Naive B cell (primary cell): ENCODE results near the gene ARPC5L. TPM values are rescaled to one million over a fixed set of nuclear protein-coding genes. Genes with fewer than 3 reads are reported as not detected.
"Not testable (repeated sequence)": the region's sequence is repeated elsewhere in the genome, so short reads cannot be mapped to it uniquely, and the experiment has no call there.

ENCODE experiments used
- ATAC-seq, 2 donors: fragments of 150-1000 bp; cut with Tn5 transposase; 2 replicates each; pipeline ENCODE4 v1.10.0; 2021; ENCODE audit warnings: low read depth in 2 of 2, mild to moderate bottlenecking in 2 of 2, moderate library complexity in 2 of 2
- DNase-seq: peaks from one replicate; pipeline ENCODE4 v3.0.0; 2022
- H3K27ac Mint-ChIP-seq, 6 donors: one replicate each; pipeline ENCODE4 v1.8.0; 2020 to 2022; ENCODE audit warnings: mild to moderate bottlenecking in 6 of 6, mixed read lengths in 6 of 6, moderate library complexity in 5 of 6, inconsistent platforms in 2 of 6
- H3K27me3 Mint-ChIP-seq, 3 donors: one replicate each; pipeline ENCODE4 v1.8.0; 2021 to 2022; ENCODE audit warnings: mixed read lengths in 3 of 3, mild to moderate bottlenecking in 1 of 3
- H3K36me3 Mint-ChIP-seq, 2 donors: one replicate each; pipeline ENCODE4 v1.8.0; 2020 to 2022; ENCODE audit warnings: mixed read lengths in 2 of 2, inconsistent platforms in 1 of 2, mild to moderate bottlenecking in 1 of 2
- H3K4me1 Mint-ChIP-seq, 3 donors: one replicate each; pipeline ENCODE4 v1.8.0; 2020 to 2022; ENCODE audit warnings: mixed read lengths in 3 of 3, inconsistent platforms in 1 of 3, mild to moderate bottlenecking in 1 of 3, moderate library complexity in 1 of 3
- H3K4me3 Mint-ChIP-seq, 8 donors: one replicate each; pipeline ENCODE4 v1.8.0; 2020 to 2022; ENCODE audit warnings: mild to moderate bottlenecking in 8 of 8, mixed read lengths in 8 of 8, moderate library complexity in 8 of 8, inconsistent platforms in 2 of 8
- H3K9me3 Mint-ChIP-seq, 7 donors: one replicate each; pipeline ENCODE4 v1.8.0; 2020 to 2022; ENCODE audit warnings: mixed read lengths in 7 of 7, mild to moderate bottlenecking in 5 of 7, inconsistent platforms in 2 of 7, moderate library complexity in 1 of 7
- polyA plus RNA-seq, 6 donors: library from polyadenylated mRNA; unstranded; fragments of 300-500 nt; fragmentation: Illumina TruSeq; gene quantifications; one replicate each; pipeline ENCODE4 v1.2.3, GENCODE V29; 2021; ENCODE audit warnings: low read depth in 6 of 6

The ARPC5L gene
- polyA plus RNA-seq, 6 donors from 2014 or later: 44.1 to 71.6 (median 58.0) TPM

DNA sequence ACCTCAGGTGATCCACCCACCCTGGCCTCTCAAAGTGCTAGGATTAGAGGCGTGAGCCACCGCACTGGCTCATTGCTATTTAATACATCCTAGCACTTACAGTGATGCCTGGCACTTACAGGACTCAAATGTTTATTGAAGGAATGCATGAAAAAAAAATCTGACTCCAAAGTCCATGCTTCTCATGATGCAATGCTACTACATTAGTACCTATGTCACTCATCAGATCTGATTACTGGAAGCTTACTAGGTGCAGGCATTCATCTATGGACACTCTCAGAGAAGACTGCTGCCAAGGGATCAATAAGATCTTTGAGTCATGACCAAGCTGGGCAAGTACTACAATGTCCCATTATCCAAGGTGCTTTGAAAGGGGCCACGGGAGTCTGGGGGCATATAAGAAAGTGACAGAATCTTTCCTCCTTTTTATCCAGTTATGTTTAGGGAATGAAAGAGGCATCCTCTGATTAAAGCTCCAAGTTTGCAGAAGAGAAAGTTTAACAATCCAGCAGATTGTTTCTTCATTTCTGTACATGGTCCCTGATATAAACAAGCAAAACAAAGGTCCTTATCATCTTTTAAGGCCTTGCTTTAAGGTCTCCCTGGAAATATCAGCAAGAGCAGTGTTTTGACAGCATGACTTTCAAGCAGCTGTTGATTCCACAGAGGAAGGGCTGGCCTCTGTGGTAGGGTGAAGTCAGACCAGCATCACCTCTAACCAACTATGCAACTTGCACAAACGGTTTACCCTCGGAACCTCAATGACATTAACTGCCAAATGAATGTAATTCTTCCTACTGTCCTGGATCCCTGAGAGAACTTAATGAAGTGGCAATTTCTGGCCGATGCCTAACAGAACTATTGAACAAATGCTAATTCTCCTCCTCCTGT, 35.9 kb downstream of the ARPC5L start:
- ATAC-seq (no peak), DNase-seq (no peak)
- Mint-ChIP-seq H3K36me3 (peaks cover 11 to 35% of the 10 kb centered on the region in 2 donors), H3K27ac (no peak overlapping the region), H3K27me3 (no peaks in the 10 kb centered on the region), H3K4me1 (peaks cover 13 to 16% (median 15%) of the 10 kb centered on the region in 3 donors), H3K9me3 (no peaks in the 10 kb centered on the region), H3K4me3 (no peak overlapping the region)

DNA sequence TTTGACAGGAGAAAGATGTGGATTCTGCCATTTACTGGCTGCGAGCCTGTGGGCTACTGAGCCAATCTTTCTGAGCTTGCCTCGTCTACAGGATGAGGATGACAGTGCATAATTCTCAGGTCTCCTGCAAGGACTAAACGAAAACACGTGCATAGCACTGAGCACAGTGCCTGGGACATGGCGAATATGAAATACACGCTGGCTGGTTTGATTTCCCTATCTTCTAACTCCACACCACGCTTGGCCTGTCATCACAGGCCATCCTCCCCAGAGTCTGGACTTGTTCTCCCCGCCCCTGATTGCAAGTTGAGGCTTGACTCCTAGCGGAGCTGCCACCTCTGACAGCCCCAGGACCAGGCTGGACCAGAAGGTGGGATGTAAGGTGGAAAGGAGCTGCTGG, 37.9 kb downstream of the ARPC5L start:
- Mint-ChIP-seq H3K9me3 (no peaks in the 10 kb centered on the region), H3K36me3 (peaks cover 15 to 26% of the 10 kb centered on the region in 2 donors), H3K4me1 (peaks cover 10 to 16% (median 11%) of the 10 kb centered on the region in 3 donors), H3K27ac (peak overlapping the region in 1 of 6 donors; percentile 41), H3K27me3 (no peaks in the 10 kb centered on the region), H3K4me3 (peak overlapping the region in 1 of 8 donors; percentile 10)
- DNase-seq (no peak), ATAC-seq (no peak)

DNA sequence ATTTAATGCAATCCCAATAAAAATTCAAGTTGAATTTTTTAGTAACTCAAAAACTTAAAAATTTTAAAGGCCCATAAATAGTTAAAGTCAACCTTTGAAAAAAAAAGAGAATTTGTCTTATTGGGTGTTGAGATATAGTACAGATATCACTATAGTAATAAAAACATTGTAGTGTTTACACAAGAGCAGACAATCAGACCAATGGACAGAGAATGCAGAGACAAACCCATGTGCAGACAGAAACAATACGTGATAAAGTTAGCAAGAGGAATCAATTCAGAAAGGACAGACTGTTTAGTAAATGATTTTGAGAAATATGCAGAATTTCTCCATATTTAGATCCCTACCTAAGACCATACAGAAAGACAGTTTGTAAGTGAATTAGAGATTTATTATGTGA, 45.0 kb downstream of the ARPC5L start:
- ATAC-seq (no peak), DNase-seq (no peak)
- H3K27ac Mint-ChIP-seq: no peak overlapping the region
- no peak overlapping the region for H3K4me3 Mint-ChIP-seq
- no peaks in the 10 kb centered on the region for H3K9me3 Mint-ChIP-seq
- H3K36me3 Mint-ChIP-seq: peaks cover 21 to 22% of the 10 kb centered on the region in 2 donors
- no peaks in the 10 kb centered on the region for H3K27me3 Mint-ChIP-seq
- peaks cover 0 to 4% (median 0%) of the 10 kb centered on the region in 3 donors for H3K4me1 Mint-ChIP-seq

DNA sequence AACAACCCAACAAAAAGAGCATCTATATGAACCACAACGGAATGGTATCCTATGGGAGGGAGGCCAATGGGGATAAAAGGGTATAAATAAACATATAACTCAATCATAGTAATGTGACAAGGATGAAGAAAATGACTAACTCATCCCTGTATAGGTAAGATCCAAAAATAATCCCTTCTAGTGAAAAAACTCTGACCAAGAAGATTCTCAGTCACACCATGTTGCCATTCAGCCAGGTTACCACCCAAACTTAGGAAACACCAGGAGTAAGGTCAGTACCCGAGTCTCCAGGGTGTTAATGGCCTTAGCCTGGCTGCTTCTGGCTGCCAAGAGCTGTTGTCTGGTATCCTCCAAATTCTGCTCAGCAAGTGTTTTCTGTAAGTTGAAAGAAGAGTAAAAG, 46.2 kb downstream of the ARPC5L start:
- Mint-ChIP-seq H3K4me1 (peaks cover 0 to 4% (median 0%) of the 10 kb centered on the region in 3 donors), H3K4me3 (no peak overlapping the region), H3K36me3 (peaks cover 22% of the 10 kb centered on the region in 2 donors), H3K9me3 (no peaks in the 10 kb centered on the region), H3K27ac (peak overlapping the region in 4 of 6 donors; percentile 22 to 48 (median 36)), H3K27me3 (no peaks in the 10 kb centered on the region)
- no peak for DNase-seq
- ATAC-seq: no peak

DNA sequence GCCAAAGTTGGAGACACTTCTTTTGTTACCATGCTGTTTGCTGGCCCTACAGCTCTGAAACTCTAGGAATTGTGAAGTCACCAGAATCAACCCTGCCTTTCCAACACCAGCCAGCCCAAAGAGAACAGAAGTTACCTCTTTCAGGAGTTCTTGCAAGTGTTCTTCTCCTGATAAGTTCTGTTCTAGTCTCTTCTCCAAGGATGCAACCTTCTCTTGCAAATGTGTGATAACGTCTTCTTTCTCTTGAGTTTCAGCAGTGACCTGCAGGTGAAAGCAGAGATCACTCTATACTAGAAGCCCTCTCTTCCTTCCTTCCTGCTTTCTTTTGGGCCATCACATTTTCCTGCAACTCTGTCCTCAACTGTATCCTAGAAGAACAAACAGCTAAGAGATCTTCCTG, 49.8 kb downstream of the ARPC5L start:
- no peaks in the 10 kb centered on the region for H3K9me3 Mint-ChIP-seq
- H3K27ac Mint-ChIP-seq: peak overlapping the region in 1 of 6 donors; percentile 69
- H3K27me3 Mint-ChIP-seq: no peaks in the 10 kb centered on the region
- H3K4me1 Mint-ChIP-seq: no peaks in the 10 kb centered on the region
- ATAC-seq (no peak), DNase-seq (no peak)
- peaks cover 23 to 28% of the 10 kb centered on the region in 2 donors for H3K36me3 Mint-ChIP-seq
- no peak overlapping the region for H3K4me3 Mint-ChIP-seq

DNA sequence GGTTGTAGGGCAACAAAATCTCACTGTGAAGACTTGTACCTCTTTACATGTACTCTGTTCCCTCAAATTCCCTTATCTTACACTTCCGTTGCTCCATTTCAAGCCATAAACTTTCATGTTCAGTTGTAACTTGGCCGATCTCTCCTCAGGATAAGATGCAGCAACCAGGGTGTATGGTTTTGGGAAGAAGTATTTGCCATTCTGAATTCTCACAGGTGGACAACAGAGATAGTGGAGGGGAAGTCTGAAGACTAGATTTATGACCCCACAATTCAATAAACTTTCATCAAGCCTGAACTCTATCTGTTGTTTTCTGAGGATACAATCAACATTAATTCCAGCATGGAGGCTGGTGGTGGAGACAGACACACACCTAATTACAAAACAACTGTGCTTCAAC, 51.4 kb downstream of the ARPC5L start:
- Mint-ChIP-seq H3K4me1 (no peaks in the 10 kb centered on the region), H3K9me3 (no peaks in the 10 kb centered on the region), H3K27ac (no peak overlapping the region), H3K27me3 (no peaks in the 10 kb centered on the region), H3K36me3 (peaks cover 24 to 27% of the 10 kb centered on the region in 2 donors), H3K4me3 (no peak overlapping the region)
- no peak for ATAC-seq
- no peak for DNase-seq

DNA sequence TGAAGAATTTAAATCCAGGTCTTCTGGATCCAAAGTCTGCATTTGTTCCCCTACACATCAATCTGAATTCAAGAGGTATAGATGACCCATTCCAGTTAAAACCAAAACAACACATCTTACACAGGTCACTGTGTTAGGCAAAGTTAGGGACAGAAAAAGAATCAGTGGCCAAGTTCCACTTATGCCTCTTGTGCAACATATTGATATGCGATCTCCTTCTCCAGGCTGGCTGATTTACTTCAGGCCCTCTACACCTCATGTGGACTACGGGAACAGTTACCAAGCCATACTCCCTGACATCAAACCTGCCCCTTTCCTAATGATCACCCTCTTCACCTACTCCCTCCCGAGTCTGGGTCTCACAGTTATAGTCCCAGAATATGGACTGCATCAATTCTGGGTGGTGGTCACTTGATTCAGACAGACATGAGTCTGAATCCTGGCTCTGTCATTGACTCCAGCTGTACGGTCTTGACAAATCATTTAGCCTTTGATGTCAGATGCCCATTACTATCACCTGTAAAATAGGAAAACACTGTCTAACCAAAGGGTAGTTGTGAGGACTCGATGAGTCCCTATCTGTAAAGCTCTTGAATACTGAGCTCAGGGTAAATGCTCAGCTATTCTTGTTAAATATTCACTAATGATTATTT, 52.9 kb downstream of the ARPC5L start:
- ATAC-seq (no peak), DNase-seq (no peak)
- Mint-ChIP-seq H3K27me3 (no peaks in the 10 kb centered on the region), H3K4me1 (no peaks in the 10 kb centered on the region), H3K36me3 (peaks cover 28 to 30% of the 10 kb centered on the region in 2 donors), H3K9me3 (no peaks in the 10 kb centered on the region), H3K4me3 (no peak overlapping the region), H3K27ac (peak overlapping the region in 1 of 6 donors; percentile 45)

DNA sequence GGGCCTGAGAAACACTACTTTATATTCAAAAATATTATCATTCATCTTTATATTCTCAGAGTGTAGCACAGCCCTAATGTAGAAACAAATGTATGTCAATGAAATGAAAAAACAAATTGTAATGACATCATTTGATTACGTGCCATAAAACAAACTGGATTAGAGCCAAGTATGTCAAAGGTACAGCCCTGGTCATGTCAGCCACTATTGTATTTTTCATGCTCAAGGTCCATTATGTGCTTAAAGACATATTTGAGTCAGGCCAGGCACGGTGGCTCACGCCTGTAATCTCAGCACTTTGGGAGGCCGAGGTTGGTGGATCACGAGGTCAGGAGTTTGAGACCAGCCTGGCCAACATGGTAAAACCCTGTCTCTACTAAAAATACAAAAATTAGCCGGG, 58.5 kb downstream of the ARPC5L start:
- H3K4me3 Mint-ChIP-seq, H3K4me1 Mint-ChIP-seq, H3K27me3 Mint-ChIP-seq, DNase-seq, H3K9me3 Mint-ChIP-seq, H3K36me3 Mint-ChIP-seq, ATAC-seq: not testable (repeated sequence)
- H3K27ac Mint-ChIP-seq: peak overlapping the region in 1 of 6 donors; percentile 38

Other genes with a start within 250 kb of the ARPC5L start
- gene NR6A1, start 90.8 kb upstream of the ARPC5L start, polyA plus RNA-seq: under 1 TPM in 2 of 6 donors, not detected in 4; 0.08 to 0.11 TPM
- under 1 TPM in 5 of 6 donors, not detected in 1; 0.09 to 0.39 (median 0.16) TPM for gene OLFML2A, start 85.0 kb upstream of the ARPC5L start, polyA plus RNA-seq
- gene WDR38, start 8.7 kb upstream of the ARPC5L start, polyA plus RNA-seq: not detected
- gene RPL35, start 173 bp upstream of the ARPC5L start, polyA plus RNA-seq: 1,000 to 10,000 TPM; 1,156 to 2,054 (median 1,907) TPM
- 1 to 10 TPM; 4.0 to 9.5 (median 6.1) TPM for gene GOLGA1, start 79.0 kb downstream of the ARPC5L start, polyA plus RNA-seq